ENCODE results near the gene PTPRCAP. TPM values are rescaled to one million over a fixed set of nuclear protein-coding genes. Genes with fewer than 3 reads are reported as not detected.

Gene PTPRCAP
- total and polyA plus RNA-seq, 9 of the 15 experiments (the other 6 are each of a cell fraction or from before 2014, with no cell fraction given), result 0.22 to 2.0 (median 1.1) TPM; not detected in 4

DNA sequence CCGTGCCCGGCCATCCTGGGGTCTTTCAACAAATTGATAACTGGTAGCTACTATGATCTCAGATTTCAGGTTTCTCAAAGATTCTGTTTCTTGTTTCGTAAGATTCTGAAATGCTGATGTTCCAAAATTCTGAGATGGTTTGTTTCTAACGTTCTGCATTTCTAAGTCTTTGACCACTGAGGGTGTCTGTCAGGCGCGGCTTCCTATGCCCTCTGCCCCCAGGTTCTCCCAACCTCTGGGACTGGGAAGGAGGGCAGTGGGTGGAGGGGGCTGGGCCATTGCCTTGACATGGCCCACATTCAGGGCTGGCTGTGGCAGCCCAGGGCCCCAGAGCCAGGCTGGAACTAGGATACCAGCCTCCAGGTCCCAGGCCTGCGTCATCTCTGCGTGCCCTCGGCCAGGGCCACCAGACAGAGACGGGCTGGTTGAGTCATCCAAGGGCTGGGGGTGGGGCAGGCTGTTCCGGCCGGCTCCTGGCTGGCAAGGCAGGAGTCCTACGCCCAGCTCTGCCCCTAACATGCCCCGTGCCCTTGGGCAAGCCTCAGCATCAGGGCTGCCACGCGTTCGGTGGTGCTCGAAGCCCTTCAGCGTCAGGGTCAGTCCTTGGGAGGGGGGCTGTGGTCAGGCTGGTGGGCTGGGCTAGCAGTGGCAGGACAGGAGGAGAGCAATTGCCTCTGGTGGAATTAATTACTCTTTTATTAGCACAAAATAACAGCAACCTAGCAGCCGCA, 26.4 kb upstream of the PTPRCAP start (continued):
- TF ChIP-seq ZNF609 (CRISPR knock-in tag; IDR thresholded peaks at IDR 0.05; ENCODE audit: borderline replicate concordance), result no peak
- 0 out of 2 replicates have a peak, but pooled peaks have one; percentile 15 for TF ChIP-seq MEF2D (tag; conservative IDR thresholded peaks at IDR 0.05; ENCODE audit: low read depth)
- no peak for TF ChIP-seq ZNF384 (IDR thresholded peaks at IDR 0.05; ENCODE audit: low read depth, low read length)
- no peak for TF ChIP-seq CLOCK (CRISPR knock-in tag; IDR thresholded peaks at IDR 0.05; ENCODE audit: borderline replicate concordance)
- TF ChIP-seq MYC (IDR thresholded peaks at IDR 0.05; ENCODE audit: low read depth, low read length), result 0 out of 2 replicates have a peak, but pooled peaks have one; percentile 11
- 0 out of 2 replicates have a peak, but pooled peaks have one; percentile 30 for TF ChIP-seq MYC (CRISPR knock-in tag; IDR thresholded peaks at IDR 0.05; ENCODE audit: borderline replicate concordance, low read depth)
- TF ChIP-seq, protein P1, sequence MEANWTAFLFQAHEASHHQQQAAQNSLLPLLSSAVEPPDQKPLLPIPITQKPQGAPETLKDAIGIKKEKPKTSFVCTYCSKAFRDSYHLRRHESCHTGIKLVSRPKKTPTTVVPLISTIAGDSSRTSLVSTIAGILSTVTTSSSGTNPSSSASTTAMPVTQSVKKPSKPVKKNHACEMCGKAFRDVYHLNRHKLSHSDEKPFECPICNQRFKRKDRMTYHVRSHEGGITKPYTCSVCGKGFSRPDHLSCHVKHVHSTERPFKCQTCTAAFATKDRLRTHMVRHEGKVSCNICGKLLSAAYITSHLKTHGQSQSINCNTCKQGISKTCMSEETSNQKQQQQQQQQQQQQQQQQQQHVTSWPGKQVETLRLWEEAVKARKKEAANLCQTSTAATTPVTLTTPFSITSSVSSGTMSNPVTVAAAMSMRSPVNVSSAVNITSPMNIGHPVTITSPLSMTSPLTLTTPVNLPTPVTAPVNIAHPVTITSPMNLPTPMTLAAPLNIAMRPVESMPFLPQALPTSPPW (CRISPR knock-in tag; IDR thresholded peaks at IDR 0.05), result peak; percentile 30
- TF ChIP-seq HBP1 (CRISPR knock-in tag; IDR thresholded peaks at IDR 0.05), result no peak
- no peak for TF ChIP-seq STAG1 (CRISPR knock-in tag; IDR thresholded peaks at IDR 0.05; ENCODE audit: borderline replicate concordance)
- TF ChIP-seq HDAC2 (IDR thresholded peaks at IDR 0.05), result no peak
- TF ChIP-seq, protein P2, sequence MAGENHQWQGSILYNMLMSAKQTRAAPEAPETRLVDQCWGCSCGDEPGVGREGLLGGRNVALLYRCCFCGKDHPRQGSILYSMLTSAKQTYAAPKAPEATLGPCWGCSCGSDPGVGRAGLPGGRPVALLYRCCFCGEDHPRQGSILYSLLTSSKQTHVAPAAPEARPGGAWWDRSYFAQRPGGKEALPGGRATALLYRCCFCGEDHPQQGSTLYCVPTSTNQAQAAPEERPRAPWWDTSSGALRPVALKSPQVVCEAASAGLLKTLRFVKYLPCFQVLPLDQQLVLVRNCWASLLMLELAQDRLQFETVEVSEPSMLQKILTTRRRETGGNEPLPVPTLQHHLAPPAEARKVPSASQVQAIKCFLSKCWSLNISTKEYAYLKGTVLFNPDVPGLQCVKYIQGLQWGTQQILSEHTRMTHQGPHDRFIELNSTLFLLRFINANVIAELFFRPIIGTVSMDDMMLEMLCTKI (IDR thresholded peaks at IDR 0.05; ENCODE audit: partially characterized antibody), result no peak
